ENCODE results near the gene ACTR3C. TPM values are rescaled to one million over a fixed set of nuclear protein-coding genes. Genes with fewer than 3 reads are reported as not detected.
A peak's percentile ranks its signal among the peaks of the same experiment; 100 is the strongest.

ACTR3C gene
- total RNA-seq, 1 experiment from 2014 or later, result 2.2 TPM

DNA sequence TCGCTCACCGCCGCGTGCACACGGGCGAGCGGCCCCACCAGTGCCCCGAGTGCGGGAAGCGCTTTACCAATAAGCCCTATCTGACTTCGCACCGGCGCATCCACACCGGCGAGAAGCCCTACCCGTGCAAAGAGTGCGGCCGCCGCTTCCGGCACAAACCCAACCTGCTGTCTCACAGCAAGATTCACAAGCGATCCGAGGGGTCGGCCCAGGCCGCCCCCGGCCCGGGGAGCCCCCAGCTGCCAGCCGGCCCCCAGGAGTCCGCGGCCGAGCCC is 48.6 kb upstream of the ACTR3C start:
- H2AK5ac ChIP-seq (ENCODE audit: insufficient read length, low read length), result no peak overlapping the region
- H4K91ac ChIP-seq (ENCODE audit: insufficient read length, low read depth, low read length), result no peak overlapping the region
- no peak overlapping the region for H3K27ac ChIP-seq (ENCODE audit: insufficient read length, low read depth, low read length)
- DNase-seq, result peak; percentile 35
- no peak overlapping the region for H3K4me2 ChIP-seq (ENCODE audit: insufficient read depth, insufficient read length, low read length)
- peaks cover 49 to 61% of the 10 kb centered on the region in 2 experiments for H3K4me1 Mint-ChIP-seq
- H3T11ph ChIP-seq (ENCODE audit: low read length), result no peak overlapping the region
- H3K27me3 Mint-ChIP-seq (ENCODE audit: low read depth), result no peaks in the 10 kb centered on the region; the same call in 1 of the 2 replicates
- peaks cover 16% of the 10 kb centered on the region for H3K23me2 ChIP-seq (ENCODE audit: insufficient read length, low read depth, low read length, poor library complexity, severe bottlenecking)
- H3K79me2 ChIP-seq (ENCODE audit: insufficient read depth, low read length), result peaks cover 12% of the 10 kb centered on the region; the same call in 1 of the 2 replicates
- H3K18ac ChIP-seq (ENCODE audit: insufficient read length, low read depth, low read length), result no peak overlapping the region
- H4K20me1 ChIP-seq (ENCODE audit: control insufficient read depth, insufficient read depth, insufficient read length), result no peaks in the 10 kb centered on the region
- peaks cover 6% of the 10 kb centered on the region; the same call in 1 of the 2 replicates for H3K4me1 ChIP-seq (ENCODE audit: insufficient read depth, low read length)
- no peaks in the 10 kb centered on the region for H3K9me3 ChIP-seq (ENCODE audit: control insufficient read depth, low read depth, low read length)
- TF ChIP-seq, protein P1, sequence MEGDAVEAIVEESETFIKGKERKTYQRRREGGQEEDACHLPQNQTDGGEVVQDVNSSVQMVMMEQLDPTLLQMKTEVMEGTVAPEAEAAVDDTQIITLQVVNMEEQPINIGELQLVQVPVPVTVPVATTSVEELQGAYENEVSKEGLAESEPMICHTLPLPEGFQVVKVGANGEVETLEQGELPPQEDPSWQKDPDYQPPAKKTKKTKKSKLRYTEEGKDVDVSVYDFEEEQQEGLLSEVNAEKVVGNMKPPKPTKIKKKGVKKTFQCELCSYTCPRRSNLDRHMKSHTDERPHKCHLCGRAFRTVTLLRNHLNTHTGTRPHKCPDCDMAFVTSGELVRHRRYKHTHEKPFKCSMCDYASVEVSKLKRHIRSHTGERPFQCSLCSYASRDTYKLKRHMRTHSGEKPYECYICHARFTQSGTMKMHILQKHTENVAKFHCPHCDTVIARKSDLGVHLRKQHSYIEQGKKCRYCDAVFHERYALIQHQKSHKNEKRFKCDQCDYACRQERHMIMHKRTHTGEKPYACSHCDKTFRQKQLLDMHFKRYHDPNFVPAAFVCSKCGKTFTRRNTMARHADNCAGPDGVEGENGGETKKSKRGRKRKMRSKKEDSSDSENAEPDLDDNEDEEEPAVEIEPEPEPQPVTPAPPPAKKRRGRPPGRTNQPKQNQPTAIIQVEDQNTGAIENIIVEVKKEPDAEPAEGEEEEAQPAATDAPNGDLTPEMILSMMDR (conservative IDR thresholded peaks at IDR 0.05), result no peak
- H3K9me3 Mint-ChIP-seq, result no peaks in the 10 kb centered on the region
- peak overlapping the region in 1 of 3 experiments; percentile 52; a peak in 1 of 7 replicates for H3K27ac Mint-ChIP-seq
- no peak overlapping the region for H3K9ac ChIP-seq (ENCODE audit: extremely low read depth, insufficient read length, low read length)
- H2BK12ac ChIP-seq (ENCODE audit: insufficient read length, low read depth, low read length), result no peak overlapping the region
- no peak overlapping the region for H2BK20ac ChIP-seq (ENCODE audit: low read depth, low read length, poor library complexity, severe bottlenecking)
- no peaks in the 10 kb centered on the region for H3K27me3 ChIP-seq (ENCODE audit: insufficient read depth, low read length)
- peaks cover 7% of the 10 kb centered on the region for H3K79me1 ChIP-seq (ENCODE audit: insufficient read depth, low read depth, low read length, poor library complexity, severe bottlenecking)
- no peak overlapping the region for H3K4ac ChIP-seq (ENCODE audit: low read depth, low read length)
- H2BK15ac ChIP-seq (ENCODE audit: low read depth, low read length), result no peak overlapping the region
- no peak overlapping the region for H4K8ac ChIP-seq (replicated peaks; ENCODE audit: insufficient read length, low read depth, low read length)
- no peak overlapping the region for H3K23ac ChIP-seq (ENCODE audit: insufficient read length, low read depth, low read length)
- no peak overlapping the region for H2AFZ ChIP-seq (ENCODE audit: low read length)
- H3K56ac ChIP-seq (ENCODE audit: insufficient read length, low read depth, low read length), result no peak overlapping the region
- H3K36me3 Mint-ChIP-seq (ENCODE audit: insufficient read depth in 1 of 3, low read depth in 3 of 3), result peaks cover 30 to 54% (median 43%) of the 10 kb centered on the region in 3 experiments; a peak in 6 of 7 replicates
- H2BK120ac ChIP-seq (ENCODE audit: low read depth, low read length, poor library complexity, severe bottlenecking), result no peak overlapping the region
- H3K4me3 Mint-ChIP-seq, result no peak overlapping the region
- H4K5ac ChIP-seq (ENCODE audit: insufficient read length, low read depth, low read length), result no peak overlapping the region
- H2BK5ac ChIP-seq (ENCODE audit: insufficient read length, low read length), result no peak overlapping the region
- whole genome bisulfite sequencing (ENCODE audit: extremely low coverage, insufficient read length, low lambda C conversion rate), result no CpG with 5 or more reads among the region's 30 CpGs
- no peak overlapping the region for H3K14ac ChIP-seq (ENCODE audit: insufficient read depth, low read length)

All from H9 (cell line).